Activated effector memory CD4-positive, alpha-beta T cell treated with Interleukin-2 at 50 U/mL for 16 hours (primary cell): ENCODE data around the gene RNASE2.
A peak's percentile ranks its signal among the peaks of the same experiment; 100 is the strongest.
"Not testable (repeated sequence)": the region's sequence is repeated elsewhere in the genome, so short reads cannot be mapped to it uniquely, and the experiment has no call there.

Experiments
- DNase-seq: peaks from one replicate; pipeline ENCODE4 v3.0.0-alpha.2; 2020

Gene RNASE2

DNA sequence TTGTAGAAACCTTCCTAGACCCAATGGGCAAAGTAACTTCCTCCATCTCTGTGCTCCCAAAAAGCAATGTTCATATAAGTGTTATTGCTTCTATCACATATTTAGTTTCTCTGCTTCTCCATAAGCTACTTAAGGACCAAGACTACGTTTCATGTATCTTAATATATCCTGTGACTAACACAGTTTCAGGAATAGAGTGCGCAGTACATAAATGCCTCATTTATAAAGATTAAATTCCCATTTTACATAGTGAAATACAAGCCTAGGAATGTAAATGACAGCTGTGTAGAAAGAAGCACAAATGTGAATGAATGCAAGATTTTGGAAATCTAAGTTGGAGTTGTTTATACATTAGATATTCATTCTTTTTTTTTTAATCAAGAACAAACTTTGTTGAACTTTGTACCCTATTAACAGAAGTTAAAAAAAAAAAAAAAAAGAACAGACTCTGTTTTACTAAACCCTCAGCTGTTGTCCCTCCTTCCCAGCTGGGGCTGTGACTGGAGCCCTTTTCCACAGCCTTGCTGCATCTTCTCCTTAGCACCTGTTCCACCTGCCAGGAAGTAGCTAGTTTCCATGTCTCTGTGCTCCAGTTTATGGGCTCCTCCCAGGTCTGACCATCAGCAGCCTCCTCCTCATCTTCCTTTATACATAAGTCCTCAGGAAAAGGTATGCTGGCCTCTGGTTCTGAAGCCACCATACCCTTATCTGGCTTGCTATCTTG lies 27.5 kb downstream of the RNASE2 start:
- DNase-seq: no peak

GRCh38 chr14:20985650-20986049 lies 30.4 kb downstream of the RNASE2 start:
- not testable (repeated sequence) for DNase-seq

DNA sequence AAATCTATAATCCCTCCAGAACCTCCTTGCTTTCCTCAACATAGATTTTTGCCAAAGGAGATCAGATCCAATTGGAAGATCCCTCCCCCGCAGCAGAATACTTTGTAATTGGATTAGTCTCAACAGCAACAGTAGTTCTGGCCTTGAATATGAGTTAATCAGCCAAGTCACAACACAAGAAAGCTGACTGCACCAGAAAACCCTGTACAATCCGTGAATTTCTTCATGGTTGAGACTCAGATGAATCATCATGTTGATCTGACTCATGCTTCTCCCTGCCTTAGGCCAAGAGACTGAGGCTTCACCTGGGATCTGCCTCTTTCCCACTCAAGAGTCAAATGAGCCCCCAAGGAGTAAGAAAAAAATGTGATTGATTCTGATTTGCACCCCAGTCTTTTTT lies 31.5 kb downstream of the RNASE2 start:
- DNase-seq: no peak

DNA sequence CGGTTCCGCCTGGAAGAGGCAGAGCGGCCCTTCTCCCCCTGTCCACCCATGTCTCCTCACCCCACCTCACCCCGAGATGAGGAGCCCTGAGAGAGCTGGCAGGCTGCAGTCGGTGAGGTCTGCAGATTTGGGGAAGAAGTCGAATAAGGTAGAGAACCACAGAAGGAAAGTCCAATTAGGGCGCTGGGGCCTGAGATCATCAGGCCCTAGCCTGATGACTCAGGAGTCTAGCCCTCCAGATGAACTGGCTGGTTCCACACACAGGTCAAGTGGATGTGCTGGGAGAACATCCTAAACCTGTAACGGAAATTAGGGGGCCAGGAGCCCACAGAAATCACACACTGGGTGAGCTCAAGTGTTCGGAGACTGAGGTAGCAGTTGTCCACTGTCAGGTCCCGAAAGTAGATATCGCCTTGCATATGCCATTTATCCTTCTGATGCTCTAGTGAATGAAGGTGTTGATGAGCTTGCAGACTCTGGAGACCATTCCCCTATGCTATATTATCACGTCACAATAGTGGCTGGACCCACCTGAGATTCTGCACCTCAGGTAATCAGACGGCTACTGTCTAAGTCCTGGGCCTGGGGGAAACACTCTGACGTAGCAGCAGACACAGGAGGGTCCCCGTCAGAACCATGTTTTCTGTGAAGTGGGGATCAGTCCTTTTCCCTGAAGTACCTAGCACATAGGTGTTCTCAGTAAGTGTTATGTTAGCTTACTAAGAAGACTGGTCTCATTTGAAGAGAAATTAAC lies 33.6 kb downstream of the RNASE2 start:
- no peak for DNase-seq

GRCh38 chr14:20989471-20989786 lies 34.1 kb downstream of the RNASE2 start:
- DNase-seq: no peak

GRCh38 chr14:20989787-20990600 lies 34.7 kb downstream of the RNASE2 start, which contains the start of gene METTL17:
METTL17 (plus strand) TSS chr14:20989980; CDS start chr14:20990003, 23 bp downstream.
- peak; percentile 78 for DNase-seq

- DNase-seq: no peak
Measured at GRCh38 chr14:20996521-20996920, 41.2 kb downstream of the RNASE2 start.

- no peak for DNase-seq
Measured at GRCh38 chr14:20997115-20997514, 41.8 kb downstream of the RNASE2 start.

- no peak for DNase-seq
Measured at GRCh38 chr14:20997564-20997963, 42.3 kb downstream of the RNASE2 start.

- DNase-seq: no peak
Measured at GRCh38 chr14:20998139-20998538, 42.9 kb downstream of the RNASE2 start.

- DNase-seq: no peak
Measured at GRCh38 chr14:20998674-20999366, 43.5 kb downstream of the RNASE2 start, which contains the start of gene SLC39A2. SLC39A2 (plus strand) TSS chr14:20999293; CDS start chr14:20999447, 154 bp downstream.

- DNase-seq: no peak
Measured at GRCh38 chr14:20999591-20999990, 44.3 kb downstream of the RNASE2 start.

DNA sequence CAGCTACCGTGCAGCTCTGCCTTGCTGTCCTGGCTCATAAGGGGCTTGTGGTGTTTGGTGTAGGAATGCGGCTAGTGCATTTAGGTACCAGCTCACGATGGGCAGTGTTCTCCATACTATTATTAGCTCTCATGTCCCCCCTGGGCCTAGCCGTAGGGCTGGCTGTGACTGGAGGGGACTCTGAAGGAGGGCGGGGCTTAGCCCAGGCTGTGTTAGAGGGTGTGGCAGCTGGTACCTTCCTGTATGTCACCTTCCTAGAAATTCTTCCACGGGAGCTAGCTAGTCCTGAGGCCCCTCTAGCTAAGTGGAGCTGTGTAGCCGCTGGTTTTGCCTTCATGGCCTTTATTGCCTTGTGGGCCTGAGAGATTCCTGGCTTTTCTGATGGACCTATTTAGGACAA lies 45.9 kb downstream of the RNASE2 start:
- DNase-seq: no peak

DNA sequence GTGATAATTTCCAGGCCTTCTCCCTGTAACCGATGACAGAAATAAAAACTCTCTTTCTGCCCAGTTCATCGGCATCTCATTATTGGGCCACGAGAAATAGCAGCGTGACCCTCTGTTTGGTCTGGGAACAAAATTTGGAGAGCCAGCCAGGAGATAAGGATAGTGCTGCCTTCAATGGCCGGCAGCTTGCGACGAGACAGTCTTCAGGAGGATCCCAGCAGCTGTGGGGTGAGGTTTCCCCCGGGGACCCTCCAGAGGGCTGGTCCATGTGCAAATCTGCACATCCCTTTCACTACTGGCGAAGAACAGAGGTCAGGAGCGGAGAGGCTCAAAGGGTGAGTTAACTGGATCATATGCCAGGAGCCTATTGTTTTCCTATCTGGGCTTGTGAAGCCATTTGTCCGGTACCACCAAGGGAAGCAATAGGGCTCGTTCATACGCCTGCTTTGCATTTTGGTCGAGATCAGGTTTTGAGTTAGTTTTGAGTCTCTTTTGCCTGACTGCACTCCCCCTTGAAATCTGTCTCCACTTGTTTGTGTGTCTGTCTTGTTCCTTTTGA lies 48.6 kb downstream of the RNASE2 start:
- DNase-seq: no peak
